Fibroblast of skin of right biceps (primary cell): Measurements from ENCODE around the gene PRKAR1A.
"Not testable (repeated sequence)": the region's sequence is repeated elsewhere in the genome, so short reads cannot be mapped to it uniquely, and the experiment has no call there.

Experiments used
- DNase-seq: peaks from one replicate; pipeline ENCODE4 v3.0.0-alpha.2; 2013

The PRKAR1A gene

DNA sequence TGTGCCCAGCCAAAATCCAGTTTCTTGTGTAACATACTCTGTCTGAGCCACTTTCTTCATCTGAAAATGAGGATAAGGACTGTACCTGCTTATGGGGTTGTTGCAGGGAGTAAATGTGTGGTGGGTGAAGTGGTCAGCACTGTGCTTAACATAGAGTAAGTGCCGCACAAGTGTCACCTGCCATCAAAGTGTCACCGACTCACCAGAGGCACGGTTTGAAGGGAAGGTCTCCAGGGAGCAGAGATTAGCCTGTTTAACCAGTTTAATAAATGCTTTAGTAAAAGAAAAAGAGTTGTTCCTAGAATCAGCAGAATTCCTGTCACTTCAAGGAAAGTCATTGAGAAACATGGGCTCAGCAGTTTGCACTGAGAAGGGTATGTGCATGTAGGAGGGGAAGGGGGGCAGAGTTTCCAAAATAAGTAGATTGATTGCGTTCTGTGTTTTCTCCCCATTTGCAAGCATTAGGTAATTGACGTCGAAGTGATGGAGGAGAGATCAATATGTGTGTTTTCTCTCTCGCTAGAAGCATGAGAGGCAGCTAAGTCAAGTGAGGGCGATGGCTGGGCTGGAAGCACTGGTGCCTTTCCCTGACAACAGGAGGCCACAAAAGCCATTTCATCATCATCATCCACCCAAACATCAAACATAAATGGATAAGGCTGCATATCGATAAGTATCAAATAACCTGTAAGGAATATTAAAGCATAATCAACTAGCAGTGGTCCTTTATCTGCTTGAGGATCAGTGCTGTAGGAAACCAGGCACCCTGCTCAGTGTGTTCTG, 69.8 kb downstream of the PRKAR1A start:
- DNase-seq: no peak

DNA sequence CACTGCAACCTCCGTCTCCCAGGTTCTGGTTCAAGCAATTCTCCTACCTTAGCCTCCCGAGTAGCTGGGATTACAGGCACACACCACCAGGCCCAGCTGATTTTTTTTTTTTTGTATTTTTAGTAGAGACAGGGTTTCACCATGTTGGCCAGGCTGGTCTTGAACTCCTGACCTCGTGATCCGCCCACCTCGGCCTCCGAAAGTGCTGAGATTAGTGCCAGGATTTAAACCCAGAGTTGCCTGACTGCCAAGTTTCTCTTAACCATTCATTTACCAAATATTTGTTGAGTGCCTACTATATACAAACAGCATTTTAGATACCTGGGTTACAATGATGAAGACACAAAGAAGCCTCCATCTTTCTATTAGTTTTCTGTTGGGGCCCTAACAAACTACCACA, 70.6 kb downstream of the PRKAR1A start:
- DNase-seq: not testable (repeated sequence)

DNA sequence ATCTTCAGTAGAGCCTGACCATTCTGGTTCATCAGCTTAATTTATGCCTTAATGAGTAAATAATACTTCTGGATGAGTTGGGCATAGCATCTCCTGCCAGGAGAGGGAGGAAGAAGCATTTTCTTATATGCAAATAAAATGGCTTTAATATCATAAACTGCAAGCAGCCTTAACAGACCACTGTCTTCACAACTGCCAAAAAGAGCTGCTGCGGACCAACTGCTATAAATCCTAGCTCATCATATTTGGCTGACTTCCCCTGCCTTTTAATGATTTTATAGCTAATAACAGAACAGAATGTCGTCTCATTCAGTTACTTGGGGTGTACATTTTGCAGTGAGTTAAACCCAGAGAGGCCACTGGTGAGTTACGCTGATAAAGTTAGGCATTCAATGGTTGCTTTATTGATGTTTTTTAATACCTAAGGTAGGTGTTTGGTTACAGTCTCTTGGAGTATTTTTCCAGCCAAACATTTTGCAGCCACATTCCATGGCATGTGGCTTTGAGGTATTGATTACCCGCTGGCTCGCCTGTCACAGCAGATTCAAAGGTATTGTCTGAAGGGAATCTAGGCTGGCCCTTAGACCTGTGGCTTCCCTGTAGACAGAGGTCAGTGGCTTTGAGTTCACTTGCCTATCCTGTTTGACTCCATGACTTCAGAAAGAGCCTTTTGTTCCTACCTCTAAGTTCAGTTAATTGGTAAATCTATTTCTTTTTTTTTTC, 72.5 kb downstream of the PRKAR1A start:
- DNase-seq: no peak

DNA sequence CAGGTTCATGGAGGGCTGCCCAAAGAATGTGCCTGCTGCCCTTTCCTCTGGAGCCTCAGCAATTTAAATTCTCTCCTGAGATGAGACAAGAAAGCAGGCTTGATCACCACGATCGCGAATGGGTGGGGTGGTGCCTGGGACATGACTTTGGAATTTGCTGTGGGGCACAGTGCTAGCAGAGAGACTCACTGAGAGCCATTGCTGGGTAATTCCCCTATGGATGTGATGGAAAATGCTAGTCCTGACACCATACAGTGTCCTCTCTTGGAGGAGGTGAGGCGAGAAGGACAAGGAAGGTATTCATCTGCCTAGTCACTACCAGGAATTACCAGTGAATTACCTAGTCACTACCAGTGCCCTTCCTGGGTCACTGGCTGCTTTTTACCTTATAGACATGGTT, 73.4 kb downstream of the PRKAR1A start:
- no peak for DNase-seq

DNA sequence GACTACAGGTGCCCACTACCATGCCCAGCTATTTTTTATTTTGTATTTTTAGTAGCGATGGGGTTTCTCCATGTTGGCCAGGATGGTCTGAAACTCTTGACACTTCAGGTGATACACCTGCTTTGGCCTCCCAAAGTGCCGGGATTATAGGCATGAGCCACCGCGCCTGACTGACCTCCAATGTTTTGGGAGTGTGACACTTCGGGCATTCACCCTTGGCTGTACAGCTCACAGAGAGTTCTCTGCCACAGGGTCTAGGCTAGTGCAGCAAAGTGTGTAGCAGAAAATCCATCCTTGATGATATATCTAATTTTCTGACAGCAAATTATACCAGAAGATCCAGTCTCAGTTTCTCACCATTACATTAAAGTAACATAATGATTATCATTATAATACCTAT, 74.8 kb downstream of the PRKAR1A start:
- DNase-seq: no peak

DNA sequence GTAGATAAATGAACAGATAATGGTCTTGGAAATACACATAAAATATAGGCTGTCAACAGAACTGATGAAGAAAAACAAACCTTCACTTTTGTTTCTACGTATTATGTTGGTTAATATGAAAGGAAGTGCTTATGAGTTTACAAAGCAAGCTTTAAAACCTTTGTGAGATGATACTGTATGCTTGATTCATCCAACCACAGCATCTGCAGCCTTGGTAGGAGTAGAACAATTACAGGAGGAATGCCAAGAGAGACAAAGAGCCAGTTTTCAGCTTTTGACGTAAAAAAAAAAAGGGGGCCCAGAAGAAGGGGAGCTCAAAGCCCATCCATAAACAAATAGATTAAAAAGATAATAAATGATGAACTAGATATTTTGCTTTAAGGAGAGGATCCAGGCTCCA, 75.6 kb downstream of the PRKAR1A start:
- DNase-seq: no peak

DNA sequence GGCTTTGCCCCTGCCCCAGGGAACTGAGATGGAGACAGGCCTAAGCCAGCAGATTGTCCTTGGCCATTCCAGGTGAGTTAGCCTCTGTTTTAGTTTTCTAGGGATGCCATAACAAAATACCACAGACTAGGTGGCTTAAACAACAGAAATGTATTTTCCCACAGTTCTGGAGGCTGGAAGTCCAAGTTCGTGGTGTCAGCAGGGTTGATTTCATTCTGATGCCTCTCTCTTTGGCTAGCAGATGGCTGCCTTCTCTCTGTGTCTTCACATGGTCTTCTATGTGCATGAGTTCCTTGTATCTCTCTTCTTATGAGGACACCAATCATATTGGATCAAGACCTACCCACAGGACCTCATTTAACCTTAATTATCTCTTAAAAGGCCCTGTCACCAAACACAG, 76.1 kb downstream of the PRKAR1A start:
- no peak for DNase-seq

DNA sequence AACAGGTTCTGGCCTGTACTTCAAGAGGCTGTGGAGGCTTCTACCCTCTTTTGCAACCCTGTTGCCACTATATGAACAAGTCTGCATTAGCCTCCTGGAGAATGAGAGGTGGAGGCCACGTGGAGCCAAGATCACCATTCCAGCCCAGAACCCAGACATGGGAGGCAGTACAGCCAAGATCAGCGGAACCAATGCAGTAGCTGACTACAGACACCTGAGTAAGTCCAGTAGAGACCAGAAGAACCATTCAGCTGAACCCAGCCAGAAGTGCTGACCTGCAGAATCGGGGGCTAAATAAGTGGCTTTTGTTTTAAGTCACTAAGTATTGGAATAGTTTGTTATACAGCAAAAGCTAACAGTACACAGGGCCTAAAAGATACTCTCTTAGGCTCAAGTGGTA, 76.9 kb downstream of the PRKAR1A start:
- no peak for DNase-seq

DNA sequence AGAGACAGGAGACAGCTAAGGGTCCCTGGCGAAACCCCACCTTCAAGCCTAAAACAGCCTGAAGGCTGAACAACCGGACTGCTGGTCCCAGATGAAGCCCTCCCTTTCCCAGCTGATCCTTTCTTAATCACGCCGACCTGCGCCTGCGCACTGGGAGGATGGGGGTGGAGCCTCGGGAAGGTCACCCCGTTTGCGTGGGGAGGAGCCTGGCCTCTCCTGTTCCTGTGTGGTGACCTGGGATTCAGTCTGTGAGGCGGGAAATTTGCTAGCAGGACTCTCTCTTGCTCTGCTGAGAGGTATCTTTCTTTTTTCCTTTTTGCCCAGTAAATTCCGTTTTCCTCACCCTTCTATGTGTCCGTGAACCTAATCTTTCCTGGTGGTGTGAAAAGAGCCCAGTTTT, 79.4 kb downstream of the PRKAR1A start:
- peak; percentile 31 for DNase-seq

DNA sequence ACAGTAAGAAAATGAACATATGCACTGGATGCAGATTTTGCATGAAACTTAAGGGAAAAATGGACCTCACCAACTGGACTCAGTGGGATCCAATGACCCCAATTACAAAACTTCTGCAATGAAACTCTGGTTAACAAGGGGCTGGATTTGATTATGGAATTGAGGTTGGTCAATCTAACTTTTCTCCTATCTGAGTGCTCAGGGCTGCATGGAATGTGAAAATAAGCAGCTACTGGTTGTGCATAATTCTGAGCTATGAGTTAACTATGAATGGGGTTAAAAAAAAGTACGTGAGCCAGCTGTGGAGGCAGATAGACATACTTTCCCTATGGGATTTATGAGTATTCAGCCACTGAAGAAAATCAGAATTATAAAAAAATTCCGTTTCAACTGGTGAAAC, 79.8 kb downstream of the PRKAR1A start:
- peak; percentile 32 for DNase-seq

DNA sequence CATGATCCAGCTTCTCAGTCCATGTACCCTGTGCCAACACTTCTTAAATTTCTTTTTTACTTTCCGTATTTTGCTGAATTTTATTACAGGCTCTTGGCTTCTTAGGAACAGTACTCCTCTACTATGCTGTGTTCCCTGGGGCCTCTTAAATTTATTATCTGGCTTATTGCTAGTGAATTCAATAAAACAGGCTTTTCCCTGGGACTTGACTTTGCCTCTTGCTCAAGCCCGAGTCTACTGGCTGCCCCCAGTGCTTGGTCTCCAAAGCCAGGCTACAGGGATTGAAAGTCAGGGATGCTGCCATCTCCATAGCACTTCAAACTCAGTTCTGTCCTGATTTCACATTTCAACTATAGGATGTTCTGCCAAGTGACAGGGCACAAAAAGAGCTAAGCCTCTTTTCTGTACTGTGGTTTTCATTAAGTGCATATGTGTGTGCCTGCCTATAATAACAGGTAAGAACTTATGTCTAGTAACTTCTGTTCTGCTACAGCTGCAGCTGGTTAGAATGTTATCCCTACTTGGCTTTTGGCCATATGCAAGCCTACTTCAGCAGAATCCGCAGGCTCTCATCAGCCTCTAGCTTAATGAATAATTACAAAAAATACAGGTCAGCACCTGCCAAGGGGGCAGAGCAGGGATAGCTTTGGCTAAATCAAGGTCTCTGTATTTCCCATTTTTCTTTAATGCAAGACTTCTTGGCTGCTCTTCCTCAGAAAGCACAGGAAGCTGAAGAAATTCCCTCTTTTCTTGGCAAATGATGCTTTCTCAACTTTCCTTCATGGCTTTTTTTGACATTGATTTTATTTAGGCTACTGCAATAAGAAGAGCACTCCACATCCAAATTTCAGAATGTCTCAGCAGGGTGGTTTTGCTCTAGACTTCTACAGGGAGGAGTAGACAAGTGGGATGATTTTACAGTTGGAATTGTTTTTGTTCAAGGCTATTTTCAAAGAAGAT, 80.7 kb downstream of the PRKAR1A start:
- no peak for DNase-seq

DNA sequence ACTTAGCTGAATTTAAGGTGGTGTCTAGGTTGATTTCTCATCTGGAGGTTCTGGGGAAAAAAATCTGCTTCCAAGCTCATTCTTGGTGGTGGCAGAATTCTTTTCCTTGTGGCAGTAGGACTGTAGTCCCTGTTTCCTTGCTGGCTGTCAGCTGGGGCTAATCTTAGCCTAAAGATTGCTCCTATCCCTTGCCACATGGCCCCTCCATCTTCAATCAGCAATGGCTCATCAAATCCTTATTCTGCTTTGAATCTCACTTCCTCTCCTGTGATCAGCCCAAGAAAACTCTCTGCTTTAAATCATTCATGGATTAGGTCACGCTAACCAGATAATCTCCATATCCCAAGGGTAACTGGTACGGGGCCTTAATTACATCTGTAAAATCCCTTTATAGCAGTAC, 82.3 kb downstream of the PRKAR1A start:
- DNase-seq: no peak

DNA sequence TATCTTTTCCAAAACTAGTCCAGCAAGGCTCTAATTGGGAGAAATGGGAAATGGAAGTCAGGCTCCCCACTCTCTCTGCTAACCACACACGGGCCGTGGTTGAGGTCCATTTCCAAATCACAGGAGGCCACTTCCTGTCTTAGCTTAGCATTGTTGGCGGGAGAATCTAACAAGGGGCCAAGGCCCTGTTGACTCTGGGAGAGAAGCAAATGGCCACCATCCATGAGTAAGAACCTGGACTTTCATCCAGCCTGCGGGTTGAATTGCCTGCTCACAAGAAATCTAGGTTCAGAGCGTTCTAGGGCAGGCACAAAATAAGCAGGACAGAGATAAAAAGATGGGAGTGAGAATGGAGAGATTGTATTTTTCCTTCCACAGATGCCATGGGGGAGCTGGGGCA, 83.3 kb downstream of the PRKAR1A start:
- DNase-seq: peak; percentile 34

DNA sequence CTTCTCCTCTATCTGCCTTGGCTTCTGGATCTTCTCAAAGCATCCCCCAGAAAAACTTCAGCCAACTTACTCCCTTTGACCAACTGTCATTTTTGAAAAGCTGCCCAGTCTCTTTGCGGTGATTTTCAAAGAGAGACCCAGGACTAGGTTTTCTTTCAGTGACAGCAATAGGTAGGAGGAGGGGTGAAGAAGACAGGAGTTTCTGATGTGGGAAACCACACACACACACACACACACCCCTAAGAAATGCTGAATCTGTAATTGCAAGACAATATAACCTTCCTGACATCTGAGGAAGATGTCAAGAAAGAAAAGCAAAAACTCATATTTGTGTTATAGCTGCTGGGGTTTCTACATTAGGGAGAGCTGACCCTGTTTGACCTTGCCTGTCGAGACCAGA, 83.8 kb downstream of the PRKAR1A start:
- no peak for DNase-seq

DNA sequence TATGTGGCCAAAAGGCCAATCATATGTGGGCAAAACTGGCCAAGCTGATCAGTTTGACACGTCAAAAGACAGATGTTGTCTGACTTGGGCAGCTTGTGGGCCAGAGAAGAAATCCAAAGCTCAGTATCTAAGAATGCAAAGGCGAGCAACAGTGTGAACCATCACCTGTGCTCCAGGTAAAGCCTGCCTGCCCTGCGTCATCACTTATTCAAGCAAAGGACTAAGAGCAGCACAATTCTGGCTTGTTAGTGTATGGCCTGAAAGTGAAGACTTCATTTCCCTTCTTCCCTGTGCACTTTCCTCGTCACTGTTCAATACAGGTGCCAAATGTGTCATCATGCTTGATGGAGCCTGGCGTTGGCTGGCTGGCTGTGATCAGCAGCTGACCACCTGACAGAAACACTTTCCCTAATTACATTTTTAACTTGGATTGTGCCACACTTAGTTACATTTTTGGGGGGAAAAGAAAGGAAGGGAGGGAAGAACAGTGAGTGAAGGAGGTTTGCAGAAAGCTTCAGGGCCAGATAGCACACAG, 84.2 kb downstream of the PRKAR1A start:
- DNase-seq: no peak

DNA sequence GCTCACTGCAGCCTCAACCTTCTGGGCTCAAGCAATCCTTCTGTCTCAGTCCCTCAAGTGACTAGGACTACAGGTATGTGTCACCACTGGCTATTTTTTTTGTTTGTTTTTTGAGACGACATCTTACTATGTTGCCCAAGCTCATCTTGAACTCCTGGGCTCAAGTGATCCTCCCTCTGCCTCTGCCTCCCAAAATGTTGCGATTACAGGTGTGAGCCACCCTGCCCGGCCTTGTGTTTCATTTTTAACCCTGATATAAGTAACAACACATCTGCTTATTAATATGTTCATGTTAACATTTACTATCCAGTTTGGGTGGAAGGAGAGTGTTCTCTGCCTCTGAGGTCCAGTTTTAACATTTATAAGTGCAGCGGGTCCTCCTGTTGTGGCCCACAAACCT, 85.8 kb downstream of the PRKAR1A start:
- no peak for DNase-seq

DNA sequence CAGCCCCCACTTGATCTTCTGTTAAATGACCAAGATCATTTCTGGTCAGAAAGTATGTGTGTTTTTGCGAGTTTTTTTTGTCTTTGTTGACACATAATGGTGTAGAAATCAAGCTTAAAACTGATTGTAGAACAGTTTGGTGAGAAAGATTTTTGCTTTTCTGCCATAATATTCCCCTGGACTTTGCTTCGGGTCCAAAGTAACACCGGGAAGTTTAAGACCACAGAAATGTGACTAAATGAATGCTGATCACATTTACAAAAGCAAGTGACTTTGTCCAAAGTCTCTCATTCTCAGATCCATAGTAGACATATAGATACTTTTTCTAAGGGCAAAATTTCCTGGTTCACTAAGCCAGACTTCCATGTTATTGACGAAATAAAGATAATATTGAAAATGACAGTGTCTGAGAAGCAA, 86.3 kb downstream of the PRKAR1A start:
- no peak for DNase-seq

DNA sequence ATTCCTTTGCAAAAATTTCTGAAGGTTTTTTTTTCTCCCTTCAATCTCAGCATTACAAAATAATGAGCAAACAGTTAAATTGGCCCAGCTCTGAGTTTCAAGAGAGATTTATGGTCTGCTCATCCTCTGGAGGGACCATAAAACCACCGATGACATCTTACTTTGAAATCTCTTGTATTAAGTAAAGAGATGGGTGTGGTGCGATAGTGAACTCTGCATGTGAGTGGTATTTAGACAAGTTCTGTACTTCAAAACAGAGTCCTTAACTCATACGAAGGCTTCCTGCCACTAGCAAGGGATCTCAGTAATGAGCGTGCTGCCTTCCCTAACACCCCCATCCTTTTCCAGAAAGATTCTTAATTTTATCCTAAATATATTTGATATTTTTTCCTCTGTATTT, 86.9 kb downstream of the PRKAR1A start:
- peak; percentile 78 for DNase-seq

DNA sequence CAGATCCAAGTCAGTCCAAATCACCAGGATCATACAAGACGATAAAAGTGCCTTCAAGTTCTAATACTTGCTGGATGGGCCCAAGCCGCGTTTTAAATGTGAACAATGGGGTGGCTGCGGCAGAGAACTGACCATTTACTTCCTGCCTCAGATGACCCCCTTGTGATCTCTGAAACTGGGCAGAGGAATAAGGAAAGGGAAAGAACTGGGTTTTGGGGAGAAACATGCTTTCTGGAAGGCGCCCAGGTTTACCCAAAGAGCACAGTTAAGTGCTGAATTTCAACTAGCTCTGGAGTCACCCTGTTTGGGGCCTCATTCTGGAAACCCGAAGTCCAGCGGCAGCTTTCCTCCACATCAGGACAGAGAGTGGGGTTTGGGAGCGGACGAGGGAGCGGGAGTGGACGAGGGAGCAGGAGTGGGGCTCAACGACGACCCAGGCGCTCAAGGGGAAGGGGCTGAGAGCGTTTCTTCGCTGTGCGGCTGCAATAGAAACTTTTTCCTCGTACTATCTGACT, 87.4 kb downstream of the PRKAR1A start:
- DNase-seq: no peak

DNA sequence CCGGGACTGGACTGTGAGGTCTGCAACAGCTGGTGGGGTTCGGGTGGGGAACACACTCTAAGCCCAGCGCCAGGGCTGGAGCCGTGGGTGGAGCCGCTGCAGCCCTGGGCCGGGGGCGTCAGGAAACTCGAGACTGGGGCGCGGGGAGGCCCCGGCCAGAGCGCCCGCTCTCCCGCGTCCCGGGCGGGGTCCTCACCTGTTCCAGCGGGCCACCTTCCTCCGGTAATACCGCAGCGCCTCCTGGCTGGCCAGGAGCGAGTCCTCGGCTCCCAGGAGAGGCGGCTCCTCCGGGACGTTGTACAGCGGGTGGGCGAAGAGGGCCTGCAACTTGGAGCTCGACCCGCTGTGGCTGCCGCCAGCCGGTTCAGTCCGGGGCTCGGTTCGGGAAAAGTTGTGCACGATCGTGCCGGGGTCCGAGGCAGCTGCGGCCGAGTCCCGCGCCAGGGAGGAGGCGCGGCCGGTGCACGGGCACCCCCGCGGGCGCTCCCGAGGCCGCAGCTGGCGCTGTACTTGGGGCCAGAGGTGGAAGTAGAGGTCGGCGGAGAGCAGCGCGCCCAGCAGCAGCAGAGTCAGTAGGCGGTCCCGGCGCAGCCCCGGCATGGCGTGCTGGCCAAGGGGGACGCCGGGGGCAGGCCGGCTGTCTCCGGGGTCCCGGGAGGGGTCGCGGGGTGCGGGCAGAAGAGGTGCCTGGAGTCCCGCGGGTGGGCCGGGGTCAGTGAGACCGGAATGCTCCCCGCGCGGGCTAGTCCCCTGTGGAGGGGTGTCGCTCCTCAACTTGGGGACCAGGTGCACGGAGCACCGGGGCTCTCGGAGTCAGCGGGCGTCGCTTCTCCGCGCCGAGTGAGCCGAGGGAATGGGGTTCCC, 88.1 kb downstream of the PRKAR1A start:
- no peak for DNase-seq
